Measurements from ENCODE around the gene CHD5. TPM values are rescaled to one million over a fixed set of nuclear protein-coding genes. Genes with fewer than 3 reads are reported as not detected.

The CHD5 gene
- total RNA-seq, 1 experiment from 2014 or later: 1.6 TPM

- Histone ChIP-seq H3K9me3 (ENCODE audit: control insufficient read depth, low read depth, low read length) (no peaks in the 10 kb centered on the region), H2BK120ac (ENCODE audit: low read depth, low read length, poor library complexity, severe bottlenecking) (no peak overlapping the region), H3K56ac (ENCODE audit: insufficient read length, low read depth, low read length) (no peak overlapping the region), H3K18ac (ENCODE audit: insufficient read length, low read depth, low read length) (no peak overlapping the region), H2BK5ac (ENCODE audit: insufficient read length, low read length) (no peak overlapping the region), H2BK15ac (ENCODE audit: low read depth, low read length) (no peak overlapping the region), H3K4me1 (ENCODE audit: insufficient read depth, low read length) (no peaks in the 10 kb centered on the region), H3K14ac (ENCODE audit: insufficient read depth, low read length) (no peak overlapping the region; the same call in 1 of the 2 replicates), H3K4me2 (ENCODE audit: insufficient read depth, insufficient read length, low read length) (no peak overlapping the region), H3K79me2 (ENCODE audit: insufficient read depth, low read length) (no peaks in the 10 kb centered on the region), H2AK5ac (ENCODE audit: insufficient read length, low read length) (no peak overlapping the region), H3K27me3 (ENCODE audit: insufficient read depth, low read length) (no peaks in the 10 kb centered on the region), H4K5ac (ENCODE audit: insufficient read length, low read depth, low read length) (no peak overlapping the region), H2BK12ac (ENCODE audit: insufficient read length, low read depth, low read length) (no peak overlapping the region), H2AFZ (ENCODE audit: low read length) (no peak overlapping the region), H4K8ac (replicated peaks; ENCODE audit: insufficient read length, low read depth, low read length) (no peak overlapping the region), H4K20me1 (ENCODE audit: control insufficient read depth, insufficient read depth, insufficient read length) (no peaks in the 10 kb centered on the region), H3K23me2 (ENCODE audit: insufficient read length, low read depth, low read length, poor library complexity, severe bottlenecking) (no peaks in the 10 kb centered on the region), H4K91ac (ENCODE audit: insufficient read length, low read depth, low read length) (no peak overlapping the region), H3K9ac (ENCODE audit: extremely low read depth, insufficient read length, low read length) (no peak overlapping the region), H3K79me1 (ENCODE audit: insufficient read depth, low read depth, low read length, poor library complexity, severe bottlenecking) (no peaks in the 10 kb centered on the region), H3K27ac (ENCODE audit: insufficient read length, low read depth, low read length) (no peak overlapping the region), H3K4ac (ENCODE audit: low read depth, low read length) (no peak overlapping the region), H3K23ac (ENCODE audit: insufficient read length, low read depth, low read length) (no peak overlapping the region), H2BK20ac (ENCODE audit: low read depth, low read length, poor library complexity, severe bottlenecking) (no peak overlapping the region), H3T11ph (ENCODE audit: low read length) (no peak overlapping the region)
- WGBS (ENCODE audit: extremely low coverage, insufficient read length, low lambda C conversion rate): no CpG with 5 or more reads among the region's 9 CpGs
- no peaks in the 10 kb centered on the region; the same call in 1 of the 2 replicates for H3K27me3 Mint-ChIP-seq (ENCODE audit: low read depth)
- TF ChIP-seq CTCF (conservative IDR thresholded peaks at IDR 0.05): no peak
- no peak for DNase-seq
- H3K9me3 Mint-ChIP-seq: no peaks in the 10 kb centered on the region
- H3K4me1 Mint-ChIP-seq: peaks cover 0 to 4% of the 10 kb centered on the region in 2 experiments; a peak in 1 of 4 replicates
- H3K4me3 Mint-ChIP-seq: no peak overlapping the region
- H3K36me3 Mint-ChIP-seq (ENCODE audit: insufficient read depth in 1 of 3, low read depth in 3 of 3): no peaks in the 10 kb centered on the region
- H3K27ac Mint-ChIP-seq: no peak overlapping the region; a peak in 1 of 7 replicates
These were observed 111.2 kb downstream of the CHD5 start for GRCh38 chr1:6068932-6069331.
